Bronchial epithelial cell (primary cell): Measurements from ENCODE around the gene SETD4. TPM values are rescaled to one million over a fixed set of nuclear protein-coding genes. Genes with fewer than 3 reads are reported as not detected.

Experiments used
- DNase-seq: peaks from one replicate; pipeline ENCODE4 v3.0.0-alpha.2; 2010; ENCODE audit warnings: low read depth
- FAIRE-seq: peaks from 2 replicates; lab custom pipeline; 2011; peaks lifted over from hg19 to GRCh38; lab: Jason Lieb, UNC
- H3K27me3 ChIP-seq: 2 replicates; pipeline ENCODE4 v1.5.1; 2011; ENCODE audit warnings: low read length; ENCODE audit not compliant: control insufficient read depth, insufficient read depth
- H3K36me3 ChIP-seq: 2 replicates; pipeline ENCODE4 v1.5.1; 2011; ENCODE audit warnings: low read length; ENCODE audit not compliant: control insufficient read depth, insufficient read depth
- H3K4me3 ChIP-seq: 2 replicates; pipeline ENCODE4 v1.5.1; 2011; ENCODE audit warnings: mild to moderate bottlenecking, low read depth, low read length, control low read depth
- CTCF ChIP-seq: IDR thresholded peaks from 2 replicates; pipeline ENCODE4 v1.5.1; 2011; ENCODE audit warnings: mild to moderate bottlenecking, moderate library complexity, low read length, control low read depth, inconsistent platforms; ENCODE audit not compliant: insufficient read depth, severe bottlenecking
- total RNA-seq: library from RNA; depleted of rRNA; stranded (reverse); fragments of >200 nt; gene quantifications from 2 replicates; pipeline ENCODE4 v1.2.1, GENCODE V29; 2014

Gene SETD4
- total RNA-seq, 1 donor from 2014 or later: 16.6 TPM

GRCh38 chr21:36040389-36040788 lies 19.9 kb downstream of the SETD4 start:
- no peak for FAIRE-seq
- Histone ChIP-seq H3K4me3 (no peak overlapping the region), H3K27me3 (no peaks in the 10 kb centered on the region), H3K36me3 (peaks cover 15% of the 10 kb centered on the region)
- DNase-seq: no peak
- TF ChIP-seq CTCF: no peak

- TF ChIP-seq CTCF: no peak
- Histone ChIP-seq H3K27me3 (no peaks in the 10 kb centered on the region), H3K36me3 (peaks cover 10% of the 10 kb centered on the region), H3K4me3 (no peak overlapping the region)
- no peak for FAIRE-seq
- no peak for DNase-seq
Observed at GRCh38 chr21:36039861-36040260, 20.5 kb downstream of the SETD4 start.

- DNase-seq (no peak), FAIRE-seq (no peak)
- no peak for TF ChIP-seq CTCF
- no peak overlapping the region for H3K4me3 ChIP-seq
- H3K27me3 ChIP-seq: no peaks in the 10 kb centered on the region
- peaks cover 4% of the 10 kb centered on the region for H3K36me3 ChIP-seq
Observed at GRCh38 chr21:36038701-36039497, 21.4 kb downstream of the SETD4 start.

- H3K27me3 ChIP-seq: no peaks in the 10 kb centered on the region
- FAIRE-seq: no peak
Observed at GRCh38 chr21:36035381-36035791, 24.9 kb downstream of the SETD4 start.

GRCh38 chr21:36034211-36034913 lies 26.0 kb downstream of the SETD4 start:
- no peak for DNase-seq
- TF ChIP-seq CTCF: no peak
- Histone ChIP-seq H3K27me3 (no peaks in the 10 kb centered on the region), H3K4me3 (no peak overlapping the region), H3K36me3 (peaks cover 3% of the 10 kb centered on the region)
- no peak for FAIRE-seq

More at GRCh38 chr21:36035381-36035791, 24.9 kb downstream of the SETD4 start:
- H3K4me3 ChIP-seq: no peak overlapping the region
- H3K36me3 ChIP-seq: peaks cover 3% of the 10 kb centered on the region
- DNase-seq: no peak
- no peak for TF ChIP-seq CTCF
